Measurements from ENCODE around the gene EWSR1. TPM values are rescaled to one million over a fixed set of nuclear protein-coding genes. Genes with fewer than 3 reads are reported as not detected.

The EWSR1 gene
- total and polyA plus RNA-seq, 2 experiments from 2014 or later: 391 to 427 TPM

- TF ChIP-seq, protein P1, sequence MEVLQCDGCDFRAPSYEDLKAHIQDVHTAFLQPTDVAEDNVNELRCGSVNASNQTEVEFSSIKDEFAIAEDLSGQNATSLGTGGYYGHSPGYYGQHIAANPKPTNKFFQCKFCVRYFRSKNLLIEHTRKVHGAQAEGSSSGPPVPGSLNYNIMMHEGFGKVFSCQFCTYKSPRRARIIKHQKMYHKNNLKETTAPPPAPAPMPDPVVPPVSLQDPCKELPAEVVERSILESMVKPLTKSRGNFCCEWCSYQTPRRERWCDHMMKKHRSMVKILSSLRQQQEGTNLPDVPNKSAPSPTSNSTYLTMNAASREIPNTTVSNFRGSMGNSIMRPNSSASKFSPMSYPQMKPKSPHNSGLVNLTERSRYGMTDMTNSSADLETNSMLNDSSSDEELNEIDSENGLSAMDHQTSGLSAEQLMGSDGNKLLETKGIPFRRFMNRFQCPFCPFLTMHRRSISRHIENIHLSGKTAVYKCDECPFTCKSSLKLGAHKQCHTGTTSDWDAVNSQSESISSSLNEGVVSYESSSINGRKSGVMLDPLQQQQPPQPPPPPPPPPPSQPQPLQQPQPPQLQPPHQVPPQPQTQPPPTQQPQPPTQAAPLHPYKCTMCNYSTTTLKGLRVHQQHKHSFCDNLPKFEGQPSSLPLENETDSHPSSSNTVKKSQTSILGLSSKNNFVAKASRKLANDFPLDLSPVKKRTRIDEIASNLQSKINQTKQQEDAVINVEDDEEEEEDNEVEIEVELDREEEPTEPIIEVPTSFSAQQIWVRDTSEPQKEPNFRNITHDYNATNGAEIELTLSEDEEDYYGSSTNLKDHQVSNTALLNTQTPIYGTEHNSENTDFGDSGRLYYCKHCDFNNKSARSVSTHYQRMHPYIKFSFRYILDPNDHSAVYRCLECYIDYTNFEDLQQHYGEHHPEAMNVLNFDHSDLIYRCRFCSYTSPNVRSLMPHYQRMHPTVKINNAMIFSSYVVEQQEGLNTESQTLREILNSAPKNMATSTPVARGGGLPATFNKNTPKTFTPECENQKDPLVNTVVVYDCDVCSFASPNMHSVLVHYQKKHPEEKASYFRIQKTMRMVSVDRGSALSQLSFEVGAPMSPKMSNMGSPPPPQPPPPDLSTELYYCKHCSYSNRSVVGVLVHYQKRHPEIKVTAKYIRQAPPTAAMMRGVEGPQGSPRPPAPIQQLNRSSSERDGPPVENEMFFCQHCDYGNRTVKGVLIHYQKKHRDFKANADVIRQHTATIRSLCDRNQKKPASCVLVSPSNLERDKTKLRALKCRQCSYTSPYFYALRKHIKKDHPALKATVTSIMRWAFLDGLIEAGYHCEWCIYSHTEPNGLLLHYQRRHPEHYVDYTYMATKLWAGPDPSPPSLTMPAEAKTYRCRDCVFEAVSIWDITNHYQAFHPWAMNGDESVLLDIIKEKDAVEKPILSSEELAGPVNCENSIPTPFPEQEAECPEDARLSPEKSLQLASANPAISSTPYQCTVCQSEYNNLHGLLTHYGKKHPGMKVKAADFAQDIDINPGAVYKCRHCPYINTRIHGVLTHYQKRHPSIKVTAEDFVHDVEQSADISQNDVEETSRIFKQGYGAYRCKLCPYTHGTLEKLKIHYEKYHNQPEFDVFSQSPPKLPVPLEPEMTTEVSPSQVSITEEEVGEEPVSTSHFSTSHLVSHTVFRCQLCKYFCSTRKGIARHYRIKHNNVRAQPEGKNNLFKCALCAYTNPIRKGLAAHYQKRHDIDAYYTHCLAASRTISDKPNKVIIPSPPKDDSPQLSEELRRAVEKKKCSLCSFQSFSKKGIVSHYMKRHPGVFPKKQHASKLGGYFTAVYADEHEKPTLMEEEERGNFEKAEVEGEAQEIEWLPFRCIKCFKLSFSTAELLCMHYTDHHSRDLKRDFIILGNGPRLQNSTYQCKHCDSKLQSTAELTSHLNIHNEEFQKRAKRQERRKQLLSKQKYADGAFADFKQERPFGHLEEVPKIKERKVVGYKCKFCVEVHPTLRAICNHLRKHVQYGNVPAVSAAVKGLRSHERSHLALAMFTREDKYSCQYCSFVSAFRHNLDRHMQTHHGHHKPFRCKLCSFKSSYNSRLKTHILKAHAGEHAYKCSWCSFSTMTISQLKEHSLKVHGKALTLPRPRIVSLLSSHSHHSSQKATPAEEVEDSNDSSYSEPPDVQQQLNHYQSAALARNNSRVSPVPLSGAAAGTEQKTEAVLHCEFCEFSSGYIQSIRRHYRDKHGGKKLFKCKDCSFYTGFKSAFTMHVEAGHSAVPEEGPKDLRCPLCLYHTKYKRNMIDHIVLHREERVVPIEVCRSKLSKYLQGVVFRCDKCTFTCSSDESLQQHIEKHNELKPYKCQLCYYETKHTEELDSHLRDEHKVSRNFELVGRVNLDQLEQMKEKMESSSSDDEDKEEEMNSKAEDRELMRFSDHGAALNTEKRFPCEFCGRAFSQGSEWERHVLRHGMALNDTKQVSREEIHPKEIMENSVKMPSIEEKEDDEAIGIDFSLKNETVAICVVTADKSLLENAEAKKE (CRISPR knock-in tag; IDR thresholded peaks at IDR 0.05): no peak
- TF ChIP-seq ETS1 (IDR thresholded peaks at IDR 0.05) (no peak), NANOG (IDR thresholded peaks at IDR 0.05; ENCODE audit: borderline replicate concordance) (no peak), EZH2 (IDR thresholded peaks at IDR 0.05; ENCODE audit: low read depth, unreplicated experiment) (no peak), POLR2AphosphoS5 (IDR thresholded peaks at IDR 0.05; ENCODE audit: low read depth) (no peak)
Observed at GRCh38 chr22:29331213-29331612, 63.1 kb downstream of the EWSR1 start (continued).

DNA sequence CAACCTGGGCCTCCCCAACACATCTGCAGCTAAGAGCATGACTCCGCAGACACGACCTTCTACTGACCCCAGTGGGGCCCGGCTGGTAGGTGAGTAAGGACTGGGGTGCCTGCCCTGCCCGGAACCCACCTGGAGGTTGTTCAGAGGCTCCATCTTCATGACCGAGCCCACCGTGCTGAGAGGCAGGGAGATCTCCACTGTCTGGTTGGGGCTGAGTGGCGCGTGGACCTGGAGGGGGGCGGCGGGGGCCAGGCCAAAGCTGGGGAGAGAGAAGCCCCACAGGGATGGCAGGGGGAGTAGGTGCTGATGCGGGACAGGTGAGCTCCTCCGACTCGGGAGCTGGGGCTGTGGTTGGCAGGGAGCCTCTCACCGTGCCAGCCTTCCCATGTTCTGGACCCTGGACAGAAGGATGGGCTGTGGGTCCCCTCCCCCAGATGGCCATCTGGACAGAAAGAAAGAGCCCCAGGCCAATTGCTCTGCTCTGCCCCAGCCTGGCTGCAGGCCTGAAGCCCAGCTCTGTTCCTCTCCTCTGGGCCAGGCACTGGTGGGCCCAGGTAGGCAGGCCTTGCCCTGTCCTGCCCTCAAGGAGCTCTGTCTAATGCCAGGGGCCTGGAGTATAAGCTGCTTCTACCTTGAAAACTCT lies 63.7 kb downstream of the EWSR1 start:
- Mint-ChIP-seq H3K27me3 (ENCODE audit: insufficient read depth, low read depth, poor library complexity) (peaks cover 8% of the 10 kb centered on the region), H3K27ac (no peak overlapping the region), H3K36me3 (ENCODE audit: low read depth) (peaks cover 13% of the 10 kb centered on the region), H3K9me3 (no peaks in the 10 kb centered on the region), H3K4me3 (no peak overlapping the region), H3K4me1 (peaks cover 6% of the 10 kb centered on the region; the same call in 1 of the 3 replicates)
- DNase-seq (ENCODE audit: low spot score) (no peak), ATAC-seq (no peak)
- H3K4me1 ChIP-seq (ENCODE audit: insufficient read depth): no peaks in the 10 kb centered on the region
- no peaks in the 10 kb centered on the region for H4K20me1 ChIP-seq (replicated peaks; ENCODE audit: insufficient read depth)
- H3K36me3 ChIP-seq (ENCODE audit: insufficient read depth): no peaks in the 10 kb centered on the region
- no peaks in the 10 kb centered on the region for H3K9me2 ChIP-seq (ENCODE audit: insufficient read depth)
- H3K27me3 ChIP-seq (ENCODE audit: insufficient read depth): no peaks in the 10 kb centered on the region
- no peak overlapping the region for H3K27ac ChIP-seq (ENCODE audit: low read depth)
- no peaks in the 10 kb centered on the region for H3F3A ChIP-seq (replicated peaks; ENCODE audit: low read depth)
- H2AFZ ChIP-seq: no peak overlapping the region
- no peak overlapping the region for H3K4me3 ChIP-seq
- no peaks in the 10 kb centered on the region for H3K79me2 ChIP-seq (replicated peaks; ENCODE audit: insufficient read depth)
- no peak overlapping the region for H3K4me2 ChIP-seq
- TF ChIP-seq NANOG (IDR thresholded peaks at IDR 0.05; ENCODE audit: borderline replicate concordance) (no peak), POLR2AphosphoS5 (IDR thresholded peaks at IDR 0.05; ENCODE audit: low read depth) (no peak), CREB1 (CRISPR knock-in tag; IDR thresholded peaks at IDR 0.05; ENCODE audit: low read depth) (no peak), JUNB (IDR thresholded peaks at IDR 0.05; ENCODE audit: unreplicated experiment) (no peak), ETS1 (IDR thresholded peaks at IDR 0.05) (no peak)
- TF ChIP-seq, protein P2, sequence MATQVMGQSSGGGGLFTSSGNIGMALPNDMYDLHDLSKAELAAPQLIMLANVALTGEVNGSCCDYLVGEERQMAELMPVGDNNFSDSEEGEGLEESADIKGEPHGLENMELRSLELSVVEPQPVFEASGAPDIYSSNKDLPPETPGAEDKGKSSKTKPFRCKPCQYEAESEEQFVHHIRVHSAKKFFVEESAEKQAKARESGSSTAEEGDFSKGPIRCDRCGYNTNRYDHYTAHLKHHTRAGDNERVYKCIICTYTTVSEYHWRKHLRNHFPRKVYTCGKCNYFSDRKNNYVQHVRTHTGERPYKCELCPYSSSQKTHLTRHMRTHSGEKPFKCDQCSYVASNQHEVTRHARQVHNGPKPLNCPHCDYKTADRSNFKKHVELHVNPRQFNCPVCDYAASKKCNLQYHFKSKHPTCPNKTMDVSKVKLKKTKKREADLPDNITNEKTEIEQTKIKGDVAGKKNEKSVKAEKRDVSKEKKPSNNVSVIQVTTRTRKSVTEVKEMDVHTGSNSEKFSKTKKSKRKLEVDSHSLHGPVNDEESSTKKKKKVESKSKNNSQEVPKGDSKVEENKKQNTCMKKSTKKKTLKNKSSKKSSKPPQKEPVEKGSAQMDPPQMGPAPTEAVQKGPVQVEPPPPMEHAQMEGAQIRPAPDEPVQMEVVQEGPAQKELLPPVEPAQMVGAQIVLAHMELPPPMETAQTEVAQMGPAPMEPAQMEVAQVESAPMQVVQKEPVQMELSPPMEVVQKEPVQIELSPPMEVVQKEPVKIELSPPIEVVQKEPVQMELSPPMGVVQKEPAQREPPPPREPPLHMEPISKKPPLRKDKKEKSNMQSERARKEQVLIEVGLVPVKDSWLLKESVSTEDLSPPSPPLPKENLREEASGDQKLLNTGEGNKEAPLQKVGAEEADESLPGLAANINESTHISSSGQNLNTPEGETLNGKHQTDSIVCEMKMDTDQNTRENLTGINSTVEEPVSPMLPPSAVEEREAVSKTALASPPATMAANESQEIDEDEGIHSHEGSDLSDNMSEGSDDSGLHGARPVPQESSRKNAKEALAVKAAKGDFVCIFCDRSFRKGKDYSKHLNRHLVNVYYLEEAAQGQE (IDR thresholded peaks at IDR 0.05; ENCODE audit: unreplicated experiment): no peak

All from GM23338 (cell line).